GM20431 (cell line): ENCODE results near the gene GLIS1.

Experiments used
- in situ Hi-C: fragments of 300-500 bp; cut with MseI, MboI; formaldehyde crosslinking; loops from one replicate; pipeline ENCODE4 v1.15.0; 2020; ENCODE audit warnings: low sequenced_read_pairs; ENCODE audit not compliant: unreplicated experiment

The GLIS1 gene

GRCh38 chr1:53587252-53587988 lies 151.5 kb downstream of the GLIS1 start:
- in situ Hi-C loops, result no loop called here

- in situ Hi-C loops, result no loop called here
Measured at GRCh38 chr1:53586765-53587164, 152.2 kb downstream of the GLIS1 start.

GRCh38 chr1:53585565-53585964 lies 153.4 kb downstream of the GLIS1 start:
- in situ Hi-C loops, result no loop called here

DNA sequence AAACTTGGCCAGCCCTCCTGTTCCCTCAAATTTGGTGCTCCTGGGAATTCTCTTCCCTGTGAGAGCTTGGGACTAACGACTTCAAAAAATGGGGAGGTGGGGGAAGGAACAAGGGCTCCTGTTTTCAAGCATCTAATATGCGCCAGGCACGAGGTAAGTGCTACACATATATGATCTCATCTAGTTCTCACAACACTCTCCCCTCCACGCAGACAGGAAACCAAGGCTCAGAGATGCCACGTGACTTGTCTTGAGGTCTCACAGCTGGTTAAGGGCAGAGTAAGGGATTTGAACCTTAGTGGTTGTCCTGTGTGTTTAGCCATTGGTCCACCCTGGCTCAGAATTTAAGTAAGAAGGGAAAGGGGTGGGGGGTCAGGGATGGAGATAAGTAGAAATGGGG lies 153.8 kb downstream of the GLIS1 start:
- in situ Hi-C loops, result no loop called here

- in situ Hi-C loops, result no loop called here
Measured at GRCh38 chr1:53584777-53585107, 154.2 kb downstream of the GLIS1 start.

DNA sequence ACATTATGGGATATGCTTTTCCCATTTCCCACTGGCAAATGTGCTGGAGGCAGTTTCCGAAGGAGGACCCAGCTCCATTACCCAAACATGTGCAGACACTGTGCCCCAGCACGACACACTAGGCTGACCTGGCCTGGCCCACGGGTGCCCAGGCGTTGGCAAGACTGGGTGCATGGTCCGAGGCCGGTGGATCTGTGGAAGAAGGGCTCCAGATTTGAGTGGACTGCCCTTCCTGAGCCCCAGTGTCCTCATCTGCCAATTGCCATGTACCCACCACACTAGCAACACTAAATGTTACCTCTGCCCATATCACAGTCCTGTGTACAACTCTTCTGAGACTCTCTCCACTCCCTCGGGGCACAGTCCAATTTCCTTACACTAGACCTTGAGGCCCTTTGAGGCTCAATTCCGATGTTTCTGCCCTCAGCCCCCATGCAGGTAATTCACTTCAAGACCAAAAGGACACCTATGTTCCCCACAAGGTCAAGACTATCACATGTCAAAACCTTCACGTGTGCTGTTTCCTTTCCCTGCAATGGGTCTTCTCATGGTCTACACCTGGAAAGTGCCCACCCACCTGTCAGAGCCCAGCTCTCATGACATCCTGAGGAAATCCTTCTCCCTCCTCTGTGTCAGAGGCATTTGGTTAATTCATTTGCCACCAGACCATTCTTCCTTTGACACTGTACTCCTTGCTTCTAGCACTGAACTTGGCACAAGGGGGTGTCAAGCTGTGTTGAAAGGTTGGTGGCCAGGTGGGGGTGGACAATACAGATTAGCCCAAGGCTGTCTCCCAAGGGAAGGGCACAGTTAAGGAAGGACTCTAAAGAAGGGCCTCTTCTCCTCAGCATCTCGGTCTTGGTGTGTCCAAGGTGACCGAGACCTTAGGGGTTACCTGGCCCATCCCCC lies 154.8 kb downstream of the GLIS1 start:
- in situ Hi-C loops, result no loop called here

DNA sequence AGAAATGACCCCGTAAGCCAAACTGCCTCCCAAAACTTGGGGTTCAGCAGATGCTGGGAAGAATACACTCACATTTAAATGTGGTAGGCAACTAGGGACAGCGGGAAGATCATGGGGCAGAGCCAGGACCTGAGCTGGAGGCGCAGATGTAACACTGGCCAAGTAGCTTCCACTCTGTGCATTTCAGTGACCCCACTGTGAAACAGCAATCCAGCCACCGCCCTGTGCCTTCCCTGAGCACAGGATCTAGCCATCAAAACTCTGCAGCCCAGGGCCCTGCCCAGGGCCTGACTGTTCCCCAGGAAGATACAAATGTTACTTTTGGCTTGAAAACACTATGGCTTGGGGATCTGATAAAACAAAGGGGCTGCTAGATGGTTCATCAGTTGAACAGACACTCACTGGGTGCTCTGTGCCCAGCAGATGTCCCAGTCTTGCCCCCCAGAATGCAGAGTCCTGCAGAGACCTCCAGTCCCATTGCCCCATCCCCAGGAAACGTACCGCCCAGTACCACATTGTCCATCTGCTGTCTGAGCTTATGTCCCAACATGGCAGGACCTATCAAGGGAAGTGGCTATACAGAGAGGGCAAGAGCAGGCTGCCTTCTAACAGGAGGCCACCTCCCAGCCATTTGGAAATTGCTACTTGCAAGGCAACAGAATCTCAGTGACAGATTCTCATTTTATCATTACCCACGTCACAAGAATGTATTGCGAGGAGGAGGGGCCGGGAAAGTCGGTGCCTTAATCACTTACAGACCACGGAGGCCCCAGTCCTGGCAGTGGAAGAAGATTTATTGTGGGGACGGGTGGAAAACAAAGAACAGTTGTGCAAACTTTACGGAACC lies 155.7 kb downstream of the GLIS1 start:
- in situ Hi-C loops, result no loop called here

GRCh38 chr1:53582211-53583020 lies 156.5 kb downstream of the GLIS1 start:
- in situ Hi-C loops, result no loop called here

DNA sequence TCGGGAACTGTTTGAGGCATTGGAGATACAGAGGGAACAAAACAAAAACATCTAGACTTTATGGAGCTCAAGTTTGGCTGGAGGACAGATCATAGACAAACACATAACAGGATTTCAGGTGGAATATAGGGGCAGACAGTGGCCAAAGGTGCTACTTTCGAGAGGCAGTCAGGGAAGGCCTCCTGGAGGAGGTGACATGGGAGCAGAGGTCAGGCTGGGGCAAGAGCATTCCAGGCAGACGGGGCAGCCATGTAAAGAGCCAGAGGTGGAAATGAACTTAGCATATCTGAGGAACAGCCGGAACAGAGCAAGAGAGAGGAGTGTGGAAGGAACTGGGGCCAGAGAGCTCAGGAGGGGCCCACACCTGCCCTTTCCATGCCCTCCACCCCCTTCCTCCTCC lies 157.5 kb downstream of the GLIS1 start:
- in situ Hi-C loops, result no loop called here

DNA sequence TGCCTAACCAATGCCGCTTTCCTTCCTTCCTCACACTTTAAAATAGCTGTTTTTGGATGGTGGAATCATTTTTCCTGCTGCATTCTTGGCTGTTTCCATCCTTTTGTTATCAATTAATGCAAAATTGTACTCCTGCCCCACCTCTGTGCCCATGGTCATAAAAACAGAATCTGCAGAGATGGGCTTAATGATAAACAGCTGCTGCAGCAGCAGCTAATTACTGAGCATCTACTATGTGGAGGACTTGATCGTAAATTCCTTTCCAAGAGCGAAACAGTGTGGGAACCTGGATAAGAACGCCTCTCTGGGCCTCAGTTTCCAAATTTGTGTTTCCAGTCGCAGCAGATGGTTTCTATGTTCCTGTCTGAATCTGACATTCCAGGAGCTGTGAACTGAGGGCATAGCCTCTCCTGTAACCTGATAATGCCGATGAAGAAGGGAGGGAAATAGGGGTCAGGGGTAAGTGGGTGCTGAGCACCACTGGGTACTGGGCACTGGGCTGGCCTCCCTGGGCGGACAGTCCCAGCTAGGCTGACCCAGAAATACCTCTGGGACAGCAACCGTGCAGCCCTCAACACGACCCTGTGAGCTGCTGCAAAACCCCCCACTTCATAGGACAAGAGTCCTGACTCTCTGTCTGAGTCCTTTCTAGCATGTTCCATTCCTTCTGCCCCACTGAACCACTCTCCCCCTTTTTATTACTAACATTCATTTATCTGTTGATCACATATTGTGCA lies 158.1 kb downstream of the GLIS1 start:
- in situ Hi-C loops, result no loop called here

- in situ Hi-C loops, result no loop called here
Measured at GRCh38 chr1:53580009-53580400, 159.0 kb downstream of the GLIS1 start.

DNA sequence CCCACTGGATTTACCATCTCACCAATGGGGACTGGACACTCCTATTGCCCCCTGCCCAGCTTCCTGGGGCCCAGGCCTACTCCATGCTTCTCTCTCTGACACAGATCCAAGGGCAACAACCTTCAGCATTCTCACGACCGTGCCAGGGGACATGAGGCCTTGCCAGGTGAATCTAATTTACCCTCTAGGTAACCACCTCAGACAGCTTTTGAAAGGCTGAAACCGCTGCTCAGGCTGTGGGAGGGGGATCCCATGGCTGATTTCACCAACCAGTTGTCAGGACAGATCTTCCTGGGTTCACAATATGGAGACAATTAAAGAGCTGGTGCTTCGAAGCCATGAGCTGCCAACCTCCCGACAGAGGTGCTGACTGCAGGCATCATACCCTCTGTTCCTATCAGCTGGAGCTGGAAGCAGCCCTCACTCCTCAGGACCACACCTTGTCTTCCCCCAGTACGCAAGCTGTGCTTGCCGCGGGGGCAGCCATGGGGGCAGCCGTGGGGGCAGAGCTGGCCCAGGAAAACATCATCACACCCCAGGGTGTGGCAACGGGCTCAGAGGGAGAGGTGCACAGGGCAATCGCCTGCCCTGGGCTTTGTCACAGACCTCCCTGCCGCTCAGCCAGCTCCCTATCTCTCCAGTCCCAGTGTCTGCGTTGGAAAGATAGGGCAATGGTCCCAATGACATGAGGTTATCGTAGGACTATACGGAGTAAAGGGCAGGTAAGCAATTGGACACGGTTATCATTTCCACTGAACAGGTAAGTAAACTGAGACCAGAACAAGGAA lies 159.5 kb downstream of the GLIS1 start:
- in situ Hi-C loops, result no loop called here

GRCh38 chr1:53578358-53578757 lies 160.6 kb downstream of the GLIS1 start:
- in situ Hi-C loops, result no loop called here

DNA sequence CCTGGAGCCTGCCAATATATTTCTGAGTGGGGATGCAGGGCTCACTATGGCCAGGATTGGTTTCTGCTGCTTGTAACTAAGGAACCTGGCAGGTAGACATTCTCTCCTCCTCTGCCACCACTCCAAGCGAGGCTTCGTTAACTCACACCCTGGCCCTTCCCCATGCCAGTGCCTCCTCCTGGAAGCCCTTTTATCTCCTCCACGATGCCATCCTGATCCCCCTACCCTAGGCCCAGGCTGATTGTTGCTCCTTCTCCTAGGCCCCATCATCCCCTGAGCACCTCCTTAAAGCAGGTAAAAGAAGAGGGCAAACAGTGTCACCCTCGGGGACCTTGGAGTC lies 161.2 kb downstream of the GLIS1 start:
- in situ Hi-C loops, result no loop called here

DNA sequence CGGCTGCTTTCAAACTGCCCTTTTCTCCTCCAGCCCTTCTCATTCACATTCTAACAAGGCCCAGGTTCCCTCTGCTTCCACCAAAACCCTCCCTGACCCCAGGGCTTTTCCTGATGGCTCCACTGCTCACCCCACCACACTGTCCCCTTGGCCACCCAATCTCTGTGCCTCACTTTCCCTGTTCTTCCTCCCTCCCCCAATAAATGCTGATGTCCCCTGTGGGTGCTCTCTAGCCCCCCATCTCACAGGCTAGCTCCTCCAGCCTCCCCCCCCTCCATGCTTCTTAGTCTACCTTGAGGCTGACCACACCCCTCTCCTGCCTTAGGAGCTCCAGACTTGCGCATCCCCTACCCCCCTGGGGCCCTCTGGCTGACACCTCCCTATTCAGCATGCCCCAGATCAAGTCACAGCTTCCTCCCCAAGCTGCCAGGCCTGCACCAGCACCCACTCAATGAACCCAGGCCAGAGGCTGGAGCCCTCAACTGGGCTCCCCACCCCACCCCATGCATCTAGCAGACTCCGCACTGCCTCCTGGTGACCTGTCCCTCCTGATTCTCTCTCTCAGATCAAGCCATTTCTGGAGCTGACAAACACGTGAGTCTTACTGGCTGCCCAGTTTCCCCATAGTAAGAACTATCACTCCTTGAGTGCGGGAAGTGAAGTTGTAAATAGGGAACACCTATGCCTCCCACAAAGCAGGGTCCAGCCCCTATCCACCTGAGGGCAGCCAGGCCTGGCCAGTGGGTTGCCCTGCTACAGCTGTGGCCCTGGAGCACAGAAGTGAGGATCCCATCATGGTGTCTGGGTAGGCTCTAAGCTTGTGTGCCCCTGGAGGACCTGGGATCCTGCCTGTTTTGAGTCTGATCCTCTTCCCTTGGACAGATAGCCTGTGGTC lies 161.9 kb downstream of the GLIS1 start:
- in situ Hi-C loops, result no loop called here

DNA sequence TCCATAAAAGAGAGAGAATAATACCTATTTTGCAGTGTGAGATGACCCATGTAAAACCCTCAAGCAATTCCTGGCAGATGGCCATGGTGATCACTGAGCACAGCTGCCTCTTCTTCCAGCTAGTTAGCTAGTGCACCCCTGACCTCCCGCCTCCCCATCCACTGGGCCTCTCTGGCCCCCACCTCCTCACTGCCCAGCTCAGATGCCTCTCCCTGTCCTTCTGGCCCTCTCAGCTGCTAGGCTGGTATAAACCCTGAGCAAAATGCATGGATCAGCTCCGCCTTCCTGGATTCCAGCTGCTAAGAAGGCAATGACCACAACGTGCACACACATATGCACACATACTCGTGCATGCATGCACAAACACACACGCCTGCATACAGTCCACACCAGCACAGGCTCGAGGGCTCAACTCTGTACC lies 162.6 kb downstream of the GLIS1 start:
- in situ Hi-C loops, result no loop called here

DNA sequence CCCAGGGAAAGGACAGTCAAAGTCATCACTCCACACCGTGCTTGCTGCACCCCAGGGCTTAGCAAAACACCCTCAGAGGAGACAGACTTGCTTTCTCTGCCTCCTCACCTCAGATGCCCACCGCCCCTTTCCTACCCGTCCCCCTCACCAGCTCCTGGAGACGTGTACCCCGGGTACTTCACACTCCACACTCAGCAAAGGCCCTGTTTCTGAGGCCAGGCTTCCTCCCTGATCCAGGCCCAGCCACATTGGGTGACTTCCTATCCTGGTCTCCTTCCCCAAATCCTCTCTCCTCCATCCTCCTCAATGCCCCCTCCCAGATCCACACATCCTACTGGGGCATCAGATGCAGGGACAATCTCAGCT lies 163.0 kb downstream of the GLIS1 start:
- in situ Hi-C loops, result no loop called here
